B cell (primary cell): Measurements from ENCODE around the gene GSX2. TPM values are rescaled to one million over a fixed set of nuclear protein-coding genes. Genes with fewer than 3 reads are reported as not detected.

Experiments
- ATAC-seq: fragments of 200-7000 bp; cut with Tn5 transposase; one replicate; pipeline ENCODE4 v1.10.0; 2021; ENCODE audit warnings: low read depth, mild to moderate bottlenecking, moderate number of reproducible peaks, moderate library complexity
- CTCF ChIA-PET: fragments of 350-600 bp; sonication (Branson Sonifier 250); formaldehyde crosslinking; loops from one replicate; lab custom pipeline; 2021; ENCODE audit warnings: antibody characterized with exemption, inconsistent platforms; lab: Charles Lee
- POLR2A ChIA-PET: fragments of 350-600 bp; sonication (Branson Sonifier 250); formaldehyde crosslinking; loops from one replicate; lab custom pipeline; 2021; ENCODE audit warnings: antibody characterized with exemption; lab: Charles Lee
- DNase-seq: peaks from one replicate; pipeline ENCODE4 v3.0.0; 2013
- H2AFZ ChIP-seq: 2 replicates; pipeline ENCODE4 v1.6.1; 2012; ENCODE audit warnings: mild to moderate bottlenecking, low read depth, low read length; ENCODE audit not compliant: insufficient read depth, poor library complexity, severe bottlenecking
- H3K27ac ChIP-seq, 2 donors: 1 replicate in 1 of 2; 2 replicates in 1 of 2; pipeline ENCODE4 v1.5.1; 2012 to 2013; ENCODE audit warnings: low read length in 2 of 2, mild to moderate bottlenecking in 2 of 2, moderate library complexity in 1 of 2
- H3K27me3 ChIP-seq, 4 experiments: fragments of 200-600 bp in 1 of 4; sonication (generic) in 1 of 4; replicated peaks in 1 of 4; 1 replicate in 2 of 4; 2 replicates in 2 of 4; pipeline versions ENCODE4 v1.6.1 to v1.7.0; 2013 to 2016; ENCODE audit warnings: low read length in 3 of 4, mild to moderate bottlenecking in 2 of 4, mixed read lengths in 1 of 4, moderate library complexity in 1 of 4; ENCODE audit not compliant: insufficient read depth in 4 of 4, control insufficient read depth in 3 of 4; ENCODE audit errors: control extremely low read depth in 1 of 4
- H3K36me3 ChIP-seq, 2 experiments: replicated peaks in 1 of 2; 1 replicate in 1 of 2; 2 replicates in 1 of 2; pipeline versions ENCODE4 v1.6.1 to v1.7.1; 2013; ENCODE audit warnings: low read length in 1 of 2; ENCODE audit not compliant: insufficient read depth in 2 of 2, control insufficient read depth in 1 of 2; ENCODE audit errors: control extremely low read depth in 1 of 2, extremely low read depth in 1 of 2
- H3K4me1 ChIP-seq, 2 donors: fragments of 200-600 bp in 1 of 2; sonication (generic) in 1 of 2; 1 replicate in 1 of 2; 2 replicates in 1 of 2; pipeline versions ENCODE4 v1.5.1 to v1.6.1; 2013 to 2017; ENCODE audit warnings: low read length in 2 of 2; ENCODE audit not compliant: control insufficient read depth in 2 of 2, insufficient read depth in 2 of 2
- H3K4me2 ChIP-seq: replicated peaks from 2 replicates; pipeline ENCODE3; 2012; ENCODE audit warnings: mild to moderate bottlenecking, low read depth, low read length; ENCODE audit not compliant: poor library complexity, severe bottlenecking
- H3K4me3 ChIP-seq, 5 experiments: fragments of 200-600 bp in 1 of 5; sonication (generic) in 1 of 5; 1 replicate in 3 of 5; 2 replicates in 2 of 5; pipeline versions ENCODE4 v1.5.1 to v1.7.0; 2011 to 2016; ENCODE audit warnings: low read length in 4 of 5, mild to moderate bottlenecking in 4 of 5, low read depth in 2 of 5, control low read depth in 1 of 5, moderate library complexity in 1 of 5; ENCODE audit not compliant: insufficient read depth in 1 of 5; ENCODE audit errors: control extremely low read depth in 1 of 5, extremely low read depth in 1 of 5
- H3K79me2 ChIP-seq: fragments of 200-600 bp; sonication (generic); one replicate; pipeline ENCODE4 v1.6.0; 2016; ENCODE audit warnings: low read length; ENCODE audit not compliant: control insufficient read depth, insufficient read depth
- H3K9ac ChIP-seq: fragments of 200-600 bp; sonication (generic); 2 replicates; pipeline ENCODE4 v1.6.1; 2017; ENCODE audit warnings: mild to moderate bottlenecking, low read length, moderate library complexity
- H3K9me3 ChIP-seq, 3 donors: one replicate each; pipeline versions ENCODE4 v1.6.1 to v1.7.1; 2013; ENCODE audit warnings: low read length in 2 of 3; ENCODE audit not compliant: control insufficient read depth in 2 of 3, insufficient read depth in 1 of 3; ENCODE audit errors: control extremely low read depth in 1 of 3
- H4K20me1 ChIP-seq: 2 replicates; pipeline ENCODE4 v1.6.0; 2012; ENCODE audit warnings: mild to moderate bottlenecking, low read length; ENCODE audit not compliant: insufficient read depth, control insufficient read depth, poor library complexity, severe bottlenecking
- H3K27ac Mint-ChIP-seq: one replicate; pipeline ENCODE4 v1.8.0; 2021; ENCODE audit warnings: mixed read lengths
- H3K27me3 Mint-ChIP-seq: one replicate; pipeline ENCODE4 v1.8.0; 2021; ENCODE audit warnings: mixed read lengths
- H3K4me1 Mint-ChIP-seq: one replicate; pipeline ENCODE4 v1.8.0; 2021; ENCODE audit warnings: mixed read lengths
- H3K4me3 Mint-ChIP-seq: one replicate; pipeline ENCODE4 v1.8.0; 2021; ENCODE audit warnings: mixed read lengths
- H3K9me3 Mint-ChIP-seq: one replicate; pipeline ENCODE4 v1.8.0; 2022; ENCODE audit warnings: mixed read lengths; ENCODE audit not compliant: insufficient read depth
- CTCF ChIP-seq: fragments of 200-600 bp; IDR thresholded peaks from one replicate; pipeline ENCODE4 v1.8.0; 2022; ENCODE audit warnings: antibody characterized with exemption, mild to moderate bottlenecking
- EZH2 ChIP-seq: IDR thresholded peaks from 2 replicates; pipeline ENCODE4 v1.6.1; 2012; ENCODE audit warnings: borderline replicate concordance, low read depth, mild to moderate bottlenecking, moderate library complexity, low read length; ENCODE audit not compliant: insufficient read depth, poor library complexity, severe bottlenecking
- WGBS: methylation state at CpG from one replicate; pipeline ENCODE4 v1.1.5; 2013; ENCODE audit warnings: missing lambda C conversion rate; ENCODE audit not compliant: insufficient coverage; 5-methylcytosine and 5-hydroxymethylcytosine counted together
- intact Hi-C: fragments of 100-400 bp; cut with micrococcal nuclease; formaldehyde crosslinking; loops from one replicate; pipeline ENCODE4 v1.10.0; 2022
- polyA plus RNA-seq: library from polyadenylated mRNA; depleted of rRNA; stranded (reverse); fragments of >200 nt; gene quantifications from 2 replicates; pipeline ENCODE4 v1.2.3, GENCODE V29; 2012
- total RNA-seq, 2 donors: library from RNA; stranded (reverse); fragments of 120-200 nt in 1 of 2; gene quantifications; 1 replicate in 1 of 2; 2 replicates in 1 of 2; pipeline versions ENCODE4 v1.2.3 to v1.2.4, GENCODE V29; 2013 to 2022

GSX2 gene
- total and polyA plus RNA-seq, 2 donors (not counting 1 experiment from before 2014, with no cell fraction given): 0.34 to 0.47 TPM

DNA sequence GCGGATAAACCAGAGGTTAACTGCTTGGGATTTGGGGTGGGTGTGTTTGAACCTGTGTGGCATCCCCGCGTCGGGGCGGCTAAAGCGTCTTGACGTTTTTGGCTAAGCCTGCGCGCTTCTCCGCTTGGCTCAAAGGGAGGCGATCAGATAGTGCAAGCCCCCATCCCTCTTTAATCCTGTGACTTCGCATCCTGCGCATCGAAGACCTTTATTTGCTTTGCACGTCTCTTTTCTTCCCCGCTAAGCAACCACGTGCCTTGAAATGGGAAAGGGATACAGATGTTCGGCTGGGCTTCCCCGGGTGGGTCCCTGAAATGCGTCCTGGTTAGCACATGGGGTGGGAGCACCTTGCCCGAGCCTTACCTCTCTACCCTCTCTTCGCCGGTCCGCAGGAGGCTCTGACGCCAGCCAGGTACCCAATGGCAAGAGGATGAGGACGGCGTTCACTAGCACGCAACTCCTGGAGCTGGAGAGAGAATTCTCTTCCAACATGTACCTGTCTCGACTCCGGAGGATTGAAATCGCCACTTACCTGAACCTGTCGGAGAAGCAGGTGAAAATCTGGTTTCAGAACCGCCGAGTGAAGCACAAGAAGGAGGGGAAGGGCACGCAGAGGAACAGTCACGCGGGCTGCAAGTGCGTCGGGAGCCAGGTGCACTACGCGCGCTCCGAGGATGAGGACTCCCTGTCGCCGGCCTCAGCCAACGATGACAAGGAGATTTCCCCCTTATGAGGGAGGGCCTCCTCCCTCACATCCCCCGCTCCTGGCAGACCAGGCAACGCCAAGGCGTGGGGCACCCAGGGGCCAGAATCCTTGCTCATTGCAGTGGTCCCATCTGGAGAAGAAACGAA is 1.5 kb downstream of the GSX2 start:
- Histone ChIP-seq H4K20me1 (no peaks in the 10 kb centered on the region), H3K9ac (peak overlapping the region; percentile 57), H3K27ac (no peak overlapping the region), H3K9me3 (peaks cover 2 to 37% (median 4%) of the 10 kb centered on the region in 3 donors), H3K79me2 (no peaks in the 10 kb centered on the region), H2AFZ (peak overlapping the region; percentile 36), H3K4me1 (peaks cover 53 to 65% of the 10 kb centered on the region in 2 donors), H3K36me3 (no peaks in the 10 kb centered on the region), H3K27me3 (peaks cover 0 to 94% (median 76%) of the 10 kb centered on the region in 4 experiments), H3K4me3 (peak overlapping the region in 3 of 5 experiments; percentile 36 to 57 (median 43)), H3K4me2 (peak overlapping the region; percentile 75)
- DNase-seq: peak; percentile 49
- H3K4me3 Mint-ChIP-seq: peak overlapping the region; percentile 82
- peak overlapping the region; percentile 20 for H3K27ac Mint-ChIP-seq
- intact Hi-C loops: loop anchor here (1.0 to 2.0 kb wide), 2 partner anchors 10 to 129 kb away; no protein-coding TSS in a partner anchor
- peaks cover 75% of the 10 kb centered on the region for H3K27me3 Mint-ChIP-seq
- ChIA-PET CTCF (no interaction called here), POLR2A (no interaction called here)
- WGBS: 11% methylated on average over 37 of the region's 50 CpGs
- ATAC-seq: no peak
- no peaks in the 10 kb centered on the region for H3K9me3 Mint-ChIP-seq
- peaks cover 51% of the 10 kb centered on the region for H3K4me1 Mint-ChIP-seq
- no peak for TF ChIP-seq EZH2
- no peak for TF ChIP-seq CTCF

DNA sequence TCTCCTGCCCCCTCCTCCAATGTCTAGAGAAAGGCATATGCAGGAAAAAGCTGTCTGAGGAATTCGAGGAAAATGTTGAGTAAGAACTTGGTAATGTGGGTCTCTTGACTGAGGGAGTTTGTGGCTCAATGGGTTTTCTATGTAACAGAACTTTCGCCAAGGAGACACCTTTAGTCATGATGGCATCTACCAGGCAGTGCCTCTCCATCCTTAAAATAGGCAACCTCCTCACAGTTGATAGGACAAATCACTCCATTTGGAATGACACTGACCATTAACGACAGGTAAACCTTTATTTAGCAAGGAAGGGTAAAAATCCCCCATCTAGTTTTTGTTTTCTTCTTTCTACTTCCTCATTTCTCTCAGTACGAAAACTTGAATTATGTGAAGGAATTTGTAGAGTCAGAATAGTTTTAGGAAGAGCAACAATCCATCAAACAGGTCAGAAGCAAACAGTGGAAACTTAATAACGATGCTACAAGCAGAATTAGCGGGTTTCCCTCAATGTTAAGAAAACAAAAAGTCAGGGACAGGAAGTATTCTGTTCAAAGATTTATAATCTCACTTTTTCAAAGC is 2.7 kb downstream of the GSX2 start:
- peak overlapping the region; percentile 58 for H3K4me3 Mint-ChIP-seq
- peaks cover 2 to 37% (median 4%) of the 10 kb centered on the region in 3 donors for H3K9me3 ChIP-seq
- intact Hi-C loops: loop anchor here (2.0 kb wide), 1 partner anchor 128 kb away; no protein-coding TSS in a partner anchor
- no peak for ATAC-seq
- WGBS: 7% methylated on average over 2 of the region's 6 CpGs
- no peak overlapping the region for H3K27ac Mint-ChIP-seq
- TF ChIP-seq CTCF (no peak), EZH2 (no peak)
- peaks cover 73% of the 10 kb centered on the region for H3K27me3 Mint-ChIP-seq
- peak overlapping the region in 1 of 5 experiments; percentile 41 for H3K4me3 ChIP-seq
- DNase-seq: peak; percentile 55
- peaks cover 52% of the 10 kb centered on the region for H3K4me1 Mint-ChIP-seq
- H2AFZ ChIP-seq: no peak overlapping the region
- no peaks in the 10 kb centered on the region for H4K20me1 ChIP-seq
- CTCF ChIA-PET: no interaction called here
- H3K79me2 ChIP-seq: no peaks in the 10 kb centered on the region
- H3K27ac ChIP-seq: no peak overlapping the region
- H3K27me3 ChIP-seq: peaks cover 0 to 94% (median 73%) of the 10 kb centered on the region in 4 experiments
- H3K9me3 Mint-ChIP-seq: no peaks in the 10 kb centered on the region
- peak overlapping the region; percentile 41 for H3K4me2 ChIP-seq
- H3K4me1 ChIP-seq: peaks cover 53 to 65% of the 10 kb centered on the region in 2 donors
- POLR2A ChIA-PET: no interaction called here
- no peak overlapping the region for H3K9ac ChIP-seq
- H3K36me3 ChIP-seq: no peaks in the 10 kb centered on the region
